ENCODE data around the gene ZC3H18. TPM values are rescaled to one million over a fixed set of nuclear protein-coding genes. Genes with fewer than 3 reads are reported as not detected.

The ZC3H18 gene
- total and polyA plus RNA-seq, 2 of the 4 experiments (the other 2 are of a cell fraction), result 3.4 to 21.3 TPM

- CTCF ChIA-PET, result no interaction called here
- no peak overlapping the region for H3K18ac ChIP-seq (ENCODE audit: low read depth, low read length)
- peaks cover 3% of the 10 kb centered on the region; the same call in 1 of the 2 replicates for H4K20me1 ChIP-seq (ENCODE audit: insufficient read depth, low read length)
- no TSS peak for BruUV-seq (replicated peaks)
- dilution Hi-C loops (cut with HindIII; ENCODE audit: low sequenced_read_pairs, unreplicated experiment), result no loop called here
- no peak overlapping the region for H3K4ac ChIP-seq (ENCODE audit: low read depth, low read length)
- no peak overlapping the region for H3K14ac ChIP-seq (replicated peaks; ENCODE audit: low read depth, low read length)
- H4K8ac ChIP-seq (ENCODE audit: low read depth in 2 of 2, low read length in 2 of 2), result no peak overlapping the region
- intact Hi-C loops (cut with micrococcal nuclease), result no loop called here
- H3K23ac ChIP-seq (ENCODE audit: low read depth, low read length), result no peak overlapping the region
- H3K27ac ChIP-seq (ENCODE audit: insufficient read depth, low read length), result no peak overlapping the region
- no peak overlapping the region for H2AFZ ChIP-seq (replicated peaks; ENCODE audit: low read length, poor library complexity)
- peaks cover 12% of the 10 kb centered on the region for H3K4me1 ChIP-seq (ENCODE audit: control insufficient read depth, insufficient read depth, low read length)
- ATAC-seq (ENCODE audit: low read depth) (no peak), DNase-seq (no peak)
- H3K9me1 ChIP-seq (ENCODE audit: insufficient read depth, low read length), result no peaks in the 10 kb centered on the region
- 88% methylated on average over 14 of the region's 27 CpGs; no CpG with 5 or more reads in 1 of the 2 experiments for WGBS, 2 experiments (ENCODE audit: extremely low coverage in 2 of 2, insufficient read length in 1 of 2)
- POLR2A ChIA-PET (ENCODE audit: unreplicated experiment), result no interaction called here
- H3K79me1 ChIP-seq (ENCODE audit: low read depth in 1 of 2, low read length in 2 of 2), result peaks cover 3 to 9% of the 10 kb centered on the region in 2 experiments; a peak in 2 of 4 replicates
- H2BK120ac ChIP-seq (ENCODE audit: low read depth, low read length), result no peak overlapping the region
- no peak overlapping the region for H2BK15ac ChIP-seq (ENCODE audit: low read depth, low read length)
- H4K5ac ChIP-seq (ENCODE audit: low read depth, low read length), result no peak overlapping the region
- H2BK5ac ChIP-seq (ENCODE audit: low read depth, low read length, poor library complexity, severe bottlenecking), result no peak overlapping the region
- H3K9me3 ChIP-seq (ENCODE audit: control insufficient read depth, insufficient read depth, low read length), result no peaks in the 10 kb centered on the region
- H3K9ac ChIP-seq (ENCODE audit: low read depth, low read length), result no peak overlapping the region
- H3K27me3 ChIP-seq (ENCODE audit: control insufficient read depth, insufficient read depth, low read length), result no peaks in the 10 kb centered on the region
- H4K91ac ChIP-seq (ENCODE audit: insufficient read depth, low read depth, low read length), result no peak overlapping the region
- H3K4me3 ChIP-seq (ENCODE audit: insufficient read depth, low read depth, low read length), result no peak overlapping the region
- no peak overlapping the region for H2AK5ac ChIP-seq (ENCODE audit: low read depth, low read length)
- no peak overlapping the region for H2BK20ac ChIP-seq (ENCODE audit: low read depth, low read length)
- TF ChIP-seq POLR2A (IDR thresholded peaks at IDR 0.05; ENCODE audit: low read depth, low read length) (no peak), CHD1 (IDR thresholded peaks at IDR 0.05; ENCODE audit: low read depth, low read length) (no peak)
- H3K36me3 ChIP-seq (ENCODE audit: control insufficient read depth, insufficient read depth, low read length), result peaks cover 6% of the 10 kb centered on the region; the same call in 1 of the 2 replicates
- no peak overlapping the region for H3K56ac ChIP-seq (ENCODE audit: extremely low read depth, insufficient read depth, low read length)
- in situ Hi-C loops (cut with MboI; ENCODE audit: low sequenced_read_pairs), result no loop called here
- H3K4me2 ChIP-seq (ENCODE audit: low read depth, low read length), result no peak overlapping the region
- H2AK9ac ChIP-seq (replicated peaks; ENCODE audit: low read depth, low read length, poor library complexity), result no peak overlapping the region
These were observed 39.9 kb upstream of the ZC3H18 start for GRCh38 chr16:88530051-88530857.
